GM20431 (cell line): ENCODE measurements around the gene FTCD.
"Not testable (repeated sequence)": the region's sequence is repeated elsewhere in the genome, so short reads cannot be mapped to it uniquely, and the experiment has no call there.

ENCODE experiments used
- in situ Hi-C: fragments of 300-500 bp; cut with MseI, MboI; formaldehyde crosslinking; loops from one replicate; pipeline ENCODE4 v1.15.0; 2020; ENCODE audit warnings: low sequenced_read_pairs; ENCODE audit not compliant: unreplicated experiment

The FTCD gene

GRCh38 chr21:46171996-46172862, 16.9 kb upstream of the FTCD start:
- in situ Hi-C loops: no loop called here

- in situ Hi-C loops: no loop called here
Measured at GRCh38 chr21:46171585-46171984, 16.2 kb upstream of the FTCD start.

GRCh38 chr21:46170436-46171193, 15.2 kb upstream of the FTCD start:
- in situ Hi-C loops: not testable (repeated sequence)

GRCh38 chr21:46168659-46169386, 13.4 kb upstream of the FTCD start:
- in situ Hi-C loops: no loop called here

- in situ Hi-C loops: no loop called here
Measured at GRCh38 chr21:46168238-46168637, 12.9 kb upstream of the FTCD start.

GRCh38 chr21:46165098-46165497, 9.7 kb upstream of the FTCD start:
- in situ Hi-C loops: no loop called here

- in situ Hi-C loops: no loop called here
Measured at GRCh38 chr21:46163380-46163779, 8.0 kb upstream of the FTCD start.

GRCh38 chr21:46161633-46162592, 6.5 kb upstream of the FTCD start:
- in situ Hi-C loops: no loop called here

GRCh38 chr21:46160907-46161632, 5.7 kb upstream of the FTCD start:
- in situ Hi-C loops: no loop called here

GRCh38 chr21:46160657-46160906, 5.2 kb upstream of the FTCD start:
- in situ Hi-C loops: no loop called here

- in situ Hi-C loops: no loop called here
Measured at GRCh38 chr21:46159841-46160656, 4.7 kb upstream of the FTCD start.

- in situ Hi-C loops: no loop called here
Measured at GRCh38 chr21:46159390-46159789, 4.0 kb upstream of the FTCD start.

- in situ Hi-C loops: no loop called here
Measured at GRCh38 chr21:46158666-46159300, 3.4 kb upstream of the FTCD start.

- in situ Hi-C loops: no loop called here
Measured at GRCh38 chr21:46157987-46158451, 2.6 kb upstream of the FTCD start.

GRCh38 chr21:46157396-46157986, 2.1 kb upstream of the FTCD start:
- in situ Hi-C loops: no loop called here

- in situ Hi-C loops: no loop called here
Measured at GRCh38 chr21:46156678-46157077, 1.3 kb upstream of the FTCD start.

- in situ Hi-C loops: no loop called here
Measured at GRCh38 chr21:46156378-46156645, 933 bp upstream of the FTCD start.
